Fibroblast of skin of back (primary cell): ENCODE measurements around the gene FBXO38.
A peak's percentile ranks its signal among the peaks of the same experiment; 100 is the strongest.
"Not testable (repeated sequence)": the region's sequence is repeated elsewhere in the genome, so short reads cannot be mapped to it uniquely, and the experiment has no call there.

ENCODE experiments used
- DNase-seq: peaks from one replicate; pipeline ENCODE4 v3.0.0-alpha.2; 2013

The FBXO38 gene

DNA sequence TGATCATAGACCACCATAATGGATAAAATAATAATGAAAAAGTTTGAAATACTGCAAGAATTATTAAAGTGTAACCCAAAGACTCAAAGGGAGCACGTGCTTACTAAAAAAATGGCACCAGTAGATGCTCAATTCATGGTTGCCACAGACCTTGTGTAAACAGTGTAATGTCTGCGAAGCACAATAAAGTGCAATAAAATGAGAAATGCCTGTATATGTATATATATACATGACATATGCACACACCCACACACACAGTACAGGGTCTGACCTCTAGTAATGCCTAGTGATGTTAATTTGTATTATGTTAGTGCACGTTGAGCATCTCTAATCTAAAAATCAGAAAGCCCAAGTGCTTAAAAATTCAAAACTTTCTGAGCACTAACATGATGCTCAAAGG lies 52.3 kb downstream of the FBXO38 start:
- DNase-seq: no peak

DNA sequence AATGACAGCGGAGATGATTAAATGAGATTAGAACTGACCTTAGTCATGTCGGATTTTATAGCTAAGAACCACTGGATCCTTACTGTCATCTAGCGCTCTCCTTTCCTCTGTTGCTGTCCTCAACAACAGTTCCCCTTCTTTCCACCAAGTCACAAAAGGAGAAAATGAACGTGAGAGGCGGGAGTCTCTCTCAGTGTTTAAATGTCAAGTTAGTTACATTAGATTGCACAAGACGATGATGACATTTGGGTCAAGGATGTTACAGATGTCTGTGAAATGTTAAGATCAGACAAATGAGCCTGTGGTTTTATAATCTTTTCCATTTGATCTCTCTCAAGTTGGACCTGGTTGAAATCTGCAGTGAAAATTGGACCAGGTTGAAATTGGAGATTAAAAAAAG lies 53.5 kb downstream of the FBXO38 start:
- no peak for DNase-seq

DNA sequence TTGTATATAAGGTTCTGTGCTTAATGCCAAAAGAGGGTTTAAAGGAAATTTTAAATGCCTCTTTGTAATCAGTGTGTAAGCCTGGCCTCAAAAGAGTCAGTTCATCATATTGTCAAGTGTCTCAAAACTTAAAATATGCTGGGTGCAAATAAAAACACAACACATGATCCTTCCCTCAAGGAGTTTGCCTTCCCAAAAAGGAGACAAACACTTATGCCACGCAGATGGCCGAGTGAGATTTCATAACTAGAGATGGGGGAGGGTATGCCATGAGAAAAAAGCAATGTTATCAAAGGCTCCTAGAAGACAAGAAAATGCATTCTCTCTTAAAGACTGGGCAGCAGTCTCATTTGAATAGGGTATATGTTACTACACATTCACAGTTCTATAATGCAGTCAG lies 55.2 kb downstream of the FBXO38 start:
- no peak for DNase-seq

DNA sequence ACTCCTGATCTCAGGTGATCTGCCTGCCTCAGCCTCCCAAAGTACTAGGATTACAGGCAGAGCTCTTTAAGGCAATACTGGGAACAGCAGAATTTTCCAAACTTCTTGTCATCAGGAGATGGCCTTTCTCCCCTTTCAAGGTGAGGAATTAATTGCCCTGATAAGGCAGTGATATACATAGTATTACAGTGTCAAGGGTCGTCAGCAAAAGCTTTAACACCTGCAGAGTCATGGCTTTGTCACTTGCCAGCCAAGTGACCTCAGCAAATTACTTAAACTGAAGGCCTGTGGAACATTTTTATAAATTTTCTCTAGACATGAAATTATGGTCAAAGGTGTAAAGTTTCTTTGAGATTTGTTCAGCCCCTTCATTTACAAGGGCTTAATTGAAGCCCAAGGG lies 59.5 kb downstream of the FBXO38 start:
- DNase-seq: no peak

DNA sequence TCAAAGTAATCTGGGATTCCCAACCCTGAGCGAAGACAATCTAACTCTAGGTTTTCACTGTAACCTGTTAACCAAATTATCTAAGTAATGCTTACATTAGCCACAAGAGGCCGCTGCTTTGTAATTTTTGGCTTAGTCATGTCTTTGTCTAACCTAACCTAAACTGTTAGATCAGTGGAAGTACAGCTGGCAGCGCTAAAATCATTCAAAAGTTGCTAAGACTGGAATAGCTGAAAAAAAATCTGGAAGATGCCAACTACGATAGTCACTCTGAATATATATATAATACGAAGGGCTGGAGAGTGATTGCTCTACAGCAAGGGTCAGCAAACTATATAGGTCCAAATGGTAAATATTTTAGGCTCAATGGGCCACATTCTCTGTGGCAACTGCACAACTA lies 60.2 kb downstream of the FBXO38 start:
- peak; percentile 65 for DNase-seq

DNA sequence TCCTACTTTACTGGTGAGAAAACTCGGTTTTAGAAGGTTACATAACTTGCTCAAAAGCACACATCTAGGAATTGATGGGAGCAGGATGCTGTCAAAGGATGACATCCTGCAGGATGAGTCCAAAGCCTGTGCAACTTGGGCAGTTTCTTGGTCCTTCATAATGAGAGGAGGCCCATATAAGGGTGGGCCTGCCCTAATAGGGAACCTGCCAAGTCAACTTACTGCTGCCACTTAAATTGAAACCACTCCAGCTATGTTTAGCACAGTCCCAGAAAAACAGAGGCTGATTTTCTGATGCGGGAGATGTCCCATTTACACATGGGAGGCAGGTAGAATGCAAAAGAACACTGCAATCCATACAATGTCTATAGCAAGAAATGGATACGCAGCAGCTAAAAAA lies 61.8 kb downstream of the FBXO38 start:
- DNase-seq: no peak

DNA sequence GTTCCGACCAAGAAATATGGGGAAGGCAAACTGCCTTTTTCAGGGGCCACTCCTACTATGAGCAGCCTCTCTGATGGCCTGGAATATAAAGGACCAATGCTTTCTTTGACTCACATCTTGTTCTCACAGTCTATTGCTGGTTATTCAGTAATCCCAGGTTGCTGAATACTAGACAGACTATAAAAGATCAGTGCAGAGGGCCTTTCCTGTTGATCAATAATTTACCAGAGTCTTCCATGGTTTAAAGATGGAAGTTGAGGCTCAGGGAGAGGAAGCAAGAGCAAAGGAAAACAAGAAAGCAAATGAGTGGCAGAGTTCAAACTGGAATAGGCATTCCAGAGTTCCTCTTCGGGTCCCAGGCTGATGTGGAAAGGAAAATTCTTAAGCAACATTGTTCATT lies 62.9 kb downstream of the FBXO38 start:
- no peak for DNase-seq

DNA sequence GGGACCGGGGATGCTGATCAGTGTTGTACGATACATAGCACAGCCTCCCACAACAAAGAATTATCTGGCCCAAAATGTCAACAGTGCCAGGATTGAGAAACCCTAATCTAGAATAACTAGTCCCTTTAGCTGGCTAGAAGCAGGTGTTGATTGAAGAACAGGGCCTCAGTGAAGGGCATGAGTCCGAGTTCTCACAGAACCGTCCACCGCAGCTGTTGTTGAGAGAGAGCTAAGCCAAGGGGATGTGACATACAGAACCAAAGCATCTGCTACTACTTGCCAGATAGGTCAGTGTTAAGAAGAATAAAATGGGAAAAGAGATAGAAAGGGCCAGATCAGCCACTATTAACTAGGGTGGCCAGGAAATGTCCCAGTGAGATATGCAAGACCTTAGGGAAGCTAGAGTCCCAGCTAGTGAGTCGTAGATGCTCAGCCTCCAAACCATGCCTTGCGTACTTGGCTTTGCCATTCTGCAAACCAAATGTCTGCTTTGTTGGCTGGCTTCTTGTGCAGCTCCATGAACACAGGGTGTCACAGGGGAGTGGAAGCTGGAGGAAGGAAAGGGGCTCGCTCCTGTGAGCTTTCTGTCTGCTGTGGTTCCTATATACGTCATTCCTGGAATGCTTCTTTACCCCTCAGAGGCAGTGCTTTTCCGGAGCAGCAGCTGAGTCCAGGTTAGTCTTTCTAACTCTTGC lies 68.9 kb downstream of the FBXO38 start:
- no peak for DNase-seq

DNA sequence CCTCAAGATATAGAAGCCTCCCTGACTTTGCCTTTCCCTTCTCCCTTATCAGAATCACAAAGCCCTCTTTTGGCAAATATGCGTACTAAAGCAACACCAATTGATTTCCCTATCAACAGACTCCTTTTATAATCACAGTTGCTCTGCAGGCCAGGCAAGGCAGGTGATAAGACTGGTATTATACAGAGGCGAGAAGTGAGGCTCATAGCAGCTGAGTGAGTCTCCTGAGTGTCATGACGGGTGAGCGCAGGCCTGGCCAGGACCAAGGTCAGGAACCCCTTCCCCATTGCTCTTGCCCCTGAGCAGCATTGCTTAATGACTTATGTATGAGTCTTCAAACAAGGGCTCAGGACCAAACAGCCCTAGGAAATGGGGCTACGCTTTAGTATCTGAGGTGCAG lies 70.8 kb downstream of the FBXO38 start:
- DNase-seq: no peak

DNA sequence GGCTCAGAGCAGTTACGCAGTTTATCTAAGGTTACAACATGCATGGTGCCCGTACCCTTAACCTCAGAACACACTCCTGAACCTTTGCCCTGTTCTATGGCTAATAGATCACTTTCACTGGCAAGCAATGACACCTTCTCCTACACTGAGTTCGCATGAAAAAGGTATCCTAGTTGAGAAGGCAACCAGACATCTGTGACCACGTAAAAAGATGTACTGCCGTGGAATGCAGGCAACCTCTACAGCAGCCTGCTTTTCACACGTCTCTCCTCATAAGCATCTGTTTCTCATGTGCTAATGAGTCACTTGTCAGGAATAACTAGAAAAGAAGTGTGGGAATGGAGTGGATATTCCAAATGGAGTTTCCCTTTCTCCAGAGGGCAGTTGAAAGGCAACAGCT lies 71.4 kb downstream of the FBXO38 start:
- peak; percentile 32 for DNase-seq

DNA sequence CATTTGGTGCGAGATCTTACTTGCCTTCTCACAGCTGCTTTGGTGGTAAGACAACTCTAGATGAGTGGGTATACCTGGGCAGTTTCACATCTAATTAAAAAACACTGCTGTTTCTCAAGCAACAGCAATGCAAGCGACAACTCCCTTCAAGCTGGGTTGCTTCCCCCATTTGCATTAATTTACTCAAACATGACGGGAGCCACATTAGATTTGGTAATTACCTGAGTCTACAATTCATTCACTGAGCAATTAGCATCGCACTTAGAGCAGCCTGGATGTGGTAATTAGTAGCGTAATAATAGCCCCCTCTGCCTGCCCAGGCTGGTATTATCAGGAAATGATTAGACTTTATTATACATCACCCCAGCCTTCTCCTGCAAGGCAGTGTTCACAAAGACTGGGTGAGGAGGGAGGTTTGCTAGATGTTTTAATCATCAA lies 73.4 kb downstream of the FBXO38 start:
- DNase-seq: no peak

DNA sequence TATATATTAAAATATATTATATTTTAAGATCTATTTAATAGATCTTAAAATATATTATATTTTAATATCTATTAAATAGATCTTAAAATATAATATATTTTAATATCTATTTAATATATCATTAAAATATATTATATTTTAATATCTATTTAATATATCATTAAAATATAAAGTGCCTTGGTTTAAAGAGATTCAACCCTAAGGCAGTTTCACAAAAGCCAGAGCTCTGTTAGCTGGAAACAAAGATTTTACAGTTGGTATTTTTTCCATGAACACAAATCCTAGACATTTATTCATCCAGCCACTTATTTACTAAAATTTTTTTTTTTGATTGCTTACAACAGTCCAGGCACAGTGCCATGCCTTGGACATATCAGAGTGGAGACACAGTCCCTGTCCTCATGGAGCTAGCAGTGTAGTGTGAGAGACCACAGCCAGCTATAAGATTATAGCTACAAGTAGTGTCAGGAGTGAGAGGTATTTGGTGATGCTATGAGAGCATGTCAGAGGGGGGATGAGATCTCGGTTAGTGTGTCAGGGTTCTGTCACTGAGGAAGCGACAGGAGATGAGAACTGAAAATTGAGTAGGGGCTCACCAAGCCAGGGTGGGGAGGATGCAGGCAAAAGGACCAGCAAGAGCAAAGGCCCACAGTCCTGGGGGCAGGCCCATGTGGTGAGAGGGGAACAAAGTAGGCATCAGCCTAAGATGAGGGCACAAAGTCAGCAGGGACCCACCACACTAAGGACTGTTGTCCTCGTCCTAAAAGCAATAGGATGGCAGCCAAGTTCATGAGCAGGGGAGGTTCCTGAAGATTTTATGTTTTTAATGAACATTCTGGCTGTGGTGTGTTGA lies 74.5 kb downstream of the FBXO38 start:
- no peak for DNase-seq

DNA sequence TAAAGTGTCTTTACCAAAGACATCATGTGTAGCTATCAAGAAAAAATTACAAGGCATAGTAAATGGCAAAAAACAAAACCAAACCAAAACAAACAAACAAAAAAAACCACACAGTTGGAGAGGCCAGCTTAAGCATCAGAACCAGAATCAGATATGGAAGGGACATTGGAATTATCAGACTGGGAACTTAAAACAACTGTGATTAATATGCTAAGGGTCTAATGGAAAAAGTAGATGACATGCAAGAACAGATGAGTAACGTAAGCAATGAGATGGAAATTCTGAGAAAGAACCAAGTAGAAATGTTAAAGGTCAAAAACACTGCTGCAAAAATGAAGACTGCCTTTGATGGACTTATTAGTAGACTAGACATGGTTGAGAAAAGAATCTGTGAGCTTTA lies 75.9 kb downstream of the FBXO38 start:
- DNase-seq: no peak

DNA sequence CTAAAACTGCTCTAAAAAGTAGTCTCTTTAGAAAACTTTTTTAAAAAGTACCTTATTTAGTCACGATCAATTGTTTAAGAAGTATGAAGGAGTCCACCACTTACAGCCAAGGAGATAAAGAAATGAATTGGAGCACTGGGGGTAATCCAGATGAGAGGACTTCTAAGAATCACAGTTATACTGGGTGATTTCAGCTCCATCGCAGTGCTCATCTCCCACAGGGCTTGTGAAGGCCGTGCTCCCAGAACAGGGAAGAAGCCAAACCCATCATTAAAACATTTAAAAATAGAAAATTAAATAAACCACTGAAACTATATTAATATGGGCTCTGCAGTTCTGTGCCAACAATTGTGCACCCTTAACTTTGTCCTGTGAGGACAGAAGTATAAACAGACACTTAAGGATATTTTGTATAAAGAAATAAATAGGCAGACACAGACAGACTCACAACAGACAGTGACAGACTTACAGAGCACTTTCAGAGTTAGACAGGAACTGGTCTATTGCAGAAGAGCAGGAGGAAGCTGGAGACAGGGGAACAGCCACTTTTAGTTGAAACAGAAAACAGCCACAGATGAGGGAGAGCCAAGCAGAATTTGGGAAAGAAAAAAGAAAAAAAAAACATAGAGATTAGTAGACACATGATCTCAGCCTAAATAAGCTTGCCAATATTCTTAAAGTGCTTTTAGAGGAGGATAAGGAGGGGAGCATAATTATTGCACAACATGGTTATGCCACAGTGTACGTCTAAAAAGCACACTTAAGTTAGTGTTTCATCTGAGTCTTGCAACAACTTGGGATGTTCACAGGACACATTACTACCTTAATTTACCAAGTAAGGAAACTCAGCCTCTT lies 81.8 kb downstream of the FBXO38 start:
- DNase-seq: no peak

DNA sequence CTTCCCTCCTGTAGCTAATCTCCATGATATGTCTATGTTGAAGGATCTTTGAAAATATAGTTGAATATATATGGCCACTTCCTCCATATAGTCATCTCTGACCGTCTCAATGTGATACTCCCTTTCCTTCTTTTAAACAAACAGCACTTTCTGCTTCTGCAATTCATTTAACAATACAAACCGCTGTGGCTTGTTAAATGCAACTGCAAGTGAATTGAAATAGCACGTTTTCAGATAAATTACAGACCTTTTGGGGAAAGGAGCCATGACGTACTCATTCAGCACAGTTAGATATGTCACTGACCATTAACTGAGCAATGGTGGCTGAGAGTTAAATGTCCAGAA lies 82.5 kb downstream of the FBXO38 start:
- no peak for DNase-seq

DNA sequence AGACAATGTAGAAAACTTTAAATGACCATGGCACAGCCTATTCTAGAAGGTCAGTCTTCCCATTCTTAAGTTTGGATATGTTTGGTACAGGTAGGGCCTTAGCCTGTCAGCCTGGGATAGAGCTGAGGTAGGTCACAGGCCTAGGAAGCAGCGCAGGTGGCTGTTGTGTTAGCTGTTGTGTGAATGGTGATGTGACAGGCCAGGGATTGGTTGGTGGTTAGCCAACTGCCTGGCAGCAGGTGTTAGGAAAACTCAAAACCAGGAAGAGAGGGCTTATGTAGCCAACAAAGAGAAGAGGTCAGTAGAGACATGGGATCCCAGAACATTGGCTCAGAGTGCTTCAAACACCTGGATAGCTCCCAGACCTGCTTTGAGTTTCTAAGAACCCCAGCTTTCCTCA lies 84.2 kb downstream of the FBXO38 start:
- DNase-seq: no peak

DNA sequence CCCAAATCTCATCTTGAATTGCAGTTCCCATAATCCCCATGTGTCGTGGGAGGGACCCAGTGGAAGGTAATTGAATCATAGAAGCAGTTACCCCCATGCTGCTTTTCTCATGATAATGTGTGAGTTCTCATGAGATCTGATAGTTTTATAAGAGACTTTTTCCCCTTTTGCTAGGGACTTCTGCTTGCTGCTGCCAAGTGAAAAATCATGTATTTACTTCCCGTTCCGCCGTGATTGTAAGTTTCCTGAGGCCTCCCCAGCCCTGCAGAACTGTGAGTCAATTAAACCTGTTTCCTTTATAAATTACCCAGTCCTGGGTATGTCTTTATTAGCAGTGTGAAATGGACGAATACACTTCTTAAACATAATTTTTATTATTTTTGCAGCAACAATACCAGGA lies 85.0 kb downstream of the FBXO38 start:
- DNase-seq: not testable (repeated sequence)

DNA sequence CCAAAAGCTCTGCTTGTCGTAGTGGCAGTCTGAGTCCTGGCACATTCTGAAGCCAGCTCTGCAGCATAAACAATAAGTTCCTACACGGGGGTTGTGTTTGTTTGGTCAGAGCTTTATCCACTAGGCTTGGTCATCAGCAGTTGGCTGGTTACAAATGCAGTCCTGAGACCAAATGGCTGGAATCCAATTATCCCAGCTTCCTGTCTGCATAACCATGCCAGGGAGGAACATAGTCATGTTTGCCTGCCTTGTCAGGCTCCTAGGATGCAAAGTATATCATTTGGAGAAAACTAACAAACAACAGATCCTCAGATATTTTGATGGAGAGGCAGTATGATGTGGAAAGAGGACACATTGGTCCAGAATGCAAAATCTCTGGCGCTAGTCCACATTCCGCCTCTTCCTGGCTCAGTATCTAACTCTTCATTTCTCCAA lies 85.8 kb downstream of the FBXO38 start:
- DNase-seq: peak; percentile 62

DNA sequence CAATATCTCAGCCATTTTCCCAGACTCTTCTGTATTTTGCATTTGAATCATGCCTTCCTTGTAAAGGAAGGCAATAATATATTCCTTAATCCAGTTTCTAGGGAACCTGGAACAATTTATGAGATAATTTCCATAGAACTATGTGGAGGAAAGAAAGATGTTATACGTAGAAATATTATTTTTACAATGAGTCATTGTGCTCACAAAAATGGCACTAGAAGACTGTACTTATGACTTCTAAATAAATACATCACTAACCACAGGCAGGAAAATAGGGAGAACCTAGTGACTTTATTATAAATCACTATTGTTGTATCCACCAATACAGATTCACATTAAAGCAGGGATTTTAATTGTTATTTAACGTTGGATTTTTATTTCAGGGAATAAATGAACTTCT lies 87.6 kb downstream of the FBXO38 start:
- DNase-seq: peak; percentile 69

DNA sequence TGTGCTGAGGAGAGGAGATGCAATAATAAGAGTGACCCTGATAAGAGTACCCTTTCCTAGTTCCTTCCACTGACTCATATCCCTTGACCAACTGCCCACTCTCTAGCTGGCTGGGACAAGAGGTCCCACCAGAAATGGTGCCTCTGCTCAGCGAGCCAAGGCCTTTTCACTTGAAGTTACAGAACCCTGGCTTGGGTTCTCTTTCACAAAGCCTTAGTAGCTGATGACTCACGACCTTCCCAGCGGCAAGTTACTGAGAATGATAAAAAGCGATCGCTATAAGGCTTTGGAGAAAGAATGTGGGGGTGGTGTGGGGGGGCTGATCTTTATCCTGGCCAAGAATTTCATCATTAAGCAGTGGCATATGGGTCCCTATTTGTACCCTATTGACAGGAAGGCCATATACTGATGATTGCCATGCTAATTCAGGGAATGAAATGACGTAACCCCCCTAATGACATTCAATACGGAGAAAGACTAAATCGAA lies 90.3 kb downstream of the FBXO38 start:
- peak; percentile 9 for DNase-seq

DNA sequence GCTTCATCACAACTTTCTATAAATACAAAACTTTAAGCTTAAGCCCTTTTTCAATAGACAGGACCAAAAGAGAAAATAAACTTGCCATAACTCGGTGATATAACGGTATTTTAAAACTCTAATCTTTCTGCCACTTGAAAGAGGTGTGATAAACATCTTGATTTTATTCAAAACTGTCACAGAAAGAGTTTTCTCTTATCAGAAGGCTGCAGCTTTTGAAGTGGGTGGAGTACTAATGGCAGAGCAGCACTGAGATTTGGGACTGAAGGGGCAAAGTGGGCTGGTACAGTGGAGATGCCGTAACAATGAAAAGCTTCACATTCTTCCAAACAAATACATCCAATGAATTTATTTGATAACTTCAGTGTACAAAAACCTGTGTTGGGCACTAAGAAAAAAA lies 92.5 kb downstream of the FBXO38 start:
- DNase-seq: no peak

DNA sequence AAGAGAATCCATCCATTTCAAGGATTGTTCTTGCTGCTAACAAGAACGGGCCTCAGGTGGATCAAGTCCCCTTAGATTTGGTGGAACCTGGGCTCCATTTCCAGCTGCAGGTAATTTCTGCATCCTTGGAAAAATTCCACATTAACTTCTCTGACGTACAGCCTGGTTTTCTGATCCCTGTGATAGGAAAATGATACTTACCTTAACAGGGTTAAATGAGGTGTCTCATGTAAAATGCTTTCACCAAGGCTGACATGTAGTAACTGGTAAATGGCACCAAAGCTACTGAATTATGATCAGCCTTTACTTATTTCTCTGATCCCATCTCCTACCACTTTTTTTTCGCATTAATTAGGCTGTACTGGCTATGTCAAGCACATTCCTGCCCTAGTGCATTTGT lies 93.7 kb downstream of the FBXO38 start:
- DNase-seq: no peak

DNA sequence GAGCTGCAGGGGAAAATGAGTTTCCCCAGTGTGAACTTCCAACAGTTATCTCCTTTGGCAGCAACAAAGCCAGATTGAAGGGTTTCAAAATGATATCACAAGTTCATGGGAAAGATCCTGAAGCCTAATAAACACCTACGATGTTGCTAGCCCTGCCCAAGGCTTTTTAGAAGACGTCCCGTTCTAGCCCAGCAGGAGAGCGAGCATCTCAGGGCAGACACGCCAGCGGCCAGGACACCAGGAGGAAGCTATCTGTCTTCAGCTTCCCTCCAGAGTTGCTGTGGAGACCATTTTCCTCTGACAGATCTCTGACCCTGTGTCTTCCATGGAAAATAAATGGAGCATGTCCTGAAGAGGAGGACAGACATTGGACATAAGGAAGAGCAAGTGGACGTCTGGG lies 98.4 kb downstream of the FBXO38 start:
- no peak for DNase-seq
